Esophagus squamous epithelium (tissue), 4 donors: ENCODE measurements around the gene PDE7B.

Experiments
- POLR2A ChIP-seq, 4 donors: fragments of 450-650 bp; IDR thresholded peaks; one replicate each; pipeline ENCODE4 v1.6.1; 2017; ENCODE audit warnings: antibody characterized with exemption in 4 of 4, mild to moderate bottlenecking in 4 of 4, moderate library complexity in 3 of 4
- TF ChIP-seq, protein P1 (sequence below), 6 experiments: fragments of 450-650 bp in 4 of 6; fragments of 200-600 bp in 2 of 6; sonication (generic) in 2 of 6; IDR thresholded peaks; one replicate each; pipeline ENCODE4 v1.5.1; 2016 to 2019; ENCODE audit warnings: antibody characterized with exemption in 6 of 6, mild to moderate bottlenecking in 4 of 6, moderate library complexity in 4 of 6

DNA sequence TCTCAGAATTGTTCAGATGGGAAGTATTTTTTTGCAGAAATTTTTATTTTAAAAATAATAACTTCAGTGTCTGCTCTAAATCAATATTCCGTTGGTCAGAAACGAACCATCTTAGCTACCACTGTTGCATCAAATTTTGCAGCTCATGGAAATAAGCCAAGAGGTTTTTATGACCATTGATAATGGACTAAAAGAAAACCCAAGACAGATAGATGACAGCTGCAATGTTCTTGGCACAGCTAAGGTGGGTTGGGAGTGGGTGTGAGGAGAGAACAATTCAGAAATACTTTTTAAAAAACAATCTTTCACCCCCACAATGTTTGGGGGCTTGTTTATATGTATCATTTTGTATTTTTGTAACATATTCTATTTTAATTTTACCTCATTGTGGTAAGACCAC lies 121.1 kb downstream of the PDE7B start:
- TF ChIP-seq, protein P1, sequence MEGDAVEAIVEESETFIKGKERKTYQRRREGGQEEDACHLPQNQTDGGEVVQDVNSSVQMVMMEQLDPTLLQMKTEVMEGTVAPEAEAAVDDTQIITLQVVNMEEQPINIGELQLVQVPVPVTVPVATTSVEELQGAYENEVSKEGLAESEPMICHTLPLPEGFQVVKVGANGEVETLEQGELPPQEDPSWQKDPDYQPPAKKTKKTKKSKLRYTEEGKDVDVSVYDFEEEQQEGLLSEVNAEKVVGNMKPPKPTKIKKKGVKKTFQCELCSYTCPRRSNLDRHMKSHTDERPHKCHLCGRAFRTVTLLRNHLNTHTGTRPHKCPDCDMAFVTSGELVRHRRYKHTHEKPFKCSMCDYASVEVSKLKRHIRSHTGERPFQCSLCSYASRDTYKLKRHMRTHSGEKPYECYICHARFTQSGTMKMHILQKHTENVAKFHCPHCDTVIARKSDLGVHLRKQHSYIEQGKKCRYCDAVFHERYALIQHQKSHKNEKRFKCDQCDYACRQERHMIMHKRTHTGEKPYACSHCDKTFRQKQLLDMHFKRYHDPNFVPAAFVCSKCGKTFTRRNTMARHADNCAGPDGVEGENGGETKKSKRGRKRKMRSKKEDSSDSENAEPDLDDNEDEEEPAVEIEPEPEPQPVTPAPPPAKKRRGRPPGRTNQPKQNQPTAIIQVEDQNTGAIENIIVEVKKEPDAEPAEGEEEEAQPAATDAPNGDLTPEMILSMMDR (IDR thresholded peaks at IDR 0.05) = no peak
- no peak for TF ChIP-seq POLR2A (IDR thresholded peaks at IDR 0.05)
